K562 (cell line): ENCODE results near the gene LEUTX. TPM values are rescaled to one million over a fixed set of nuclear protein-coding genes. Genes with fewer than 3 reads are reported as not detected.
A peak's percentile ranks its signal among the peaks of the same experiment; 100 is the strongest.

Source experiments
- DMBX1 ChIP-seq: fragments of 250-450 bp; sonication (Bioruptor Pico); IDR thresholded peaks from 2 replicates; pipeline ENCODE4 v1.8.0; 2022; ENCODE audit warnings: inconsistent platforms, mild to moderate bottlenecking, moderate library complexity, borderline replicate concordance
- FUS ChIP-seq: fragments of 200-400 bp; formaldehyde crosslinking; optimal IDR thresholded peaks from 2 replicates; pipeline ENCODE3; 2017; ENCODE audit warnings: low read depth, low read length
- HEY1 ChIP-seq: fragments of 250-450 bp; sonication (Bioruptor Pico); IDR thresholded peaks from 2 replicates; pipeline ENCODE4 v1.5.0; 2020; ENCODE audit warnings: mild to moderate bottlenecking, moderate library complexity, borderline replicate concordance
- ILF3 ChIP-seq: fragments of 450-650 bp; IDR thresholded peaks from 2 replicates; pipeline ENCODE4 v1.6.1; 2018; ENCODE audit warnings: antibody characterized with exemption, mild to moderate bottlenecking, moderate library complexity, borderline replicate concordance
- JUND ChIP-seq, 2 experiments: IDR thresholded peaks; 2 replicates in 1 of 2; 3 replicates in 1 of 2; pipeline ENCODE4 v1.6.1; 2011; ENCODE audit warnings: borderline replicate concordance in 2 of 2, low read depth in 2 of 2, low read length in 2 of 2, improper control_type of control experiment in 1 of 2, missing biosample characterization in 1 of 2, missing genetic modification characterization in 1 of 2, missing genetic modification reagents in 1 of 2
- KLF10 ChIP-seq: fragments of 250-450 bp; sonication (Bioruptor Pico); IDR thresholded peaks from 2 replicates; pipeline ENCODE4 v1.6.1; 2021; ENCODE audit warnings: matching md5 sums
- MCM5 ChIP-seq: fragments of 450-650 bp; IDR thresholded peaks from 2 replicates; pipeline ENCODE4 v1.6.1; 2016; ENCODE audit warnings: low read depth
- MEF2A ChIP-seq: IDR thresholded peaks from 2 replicates; pipeline ENCODE4 v1.6.1; 2011; ENCODE audit warnings: low read depth, mild to moderate bottlenecking, low read length, moderate library complexity; ENCODE audit not compliant: control insufficient read depth
- MEF2D ChIP-seq: conservative IDR thresholded peaks from 2 replicates; pipeline ENCODE4 v1.6.1; 2016; ENCODE audit warnings: low read depth, missing genetic modification characterization, missing compliant biosample characterization
- MEIS2 ChIP-seq: fragments of 450-650 bp; IDR thresholded peaks from 2 replicates; pipeline ENCODE4 v1.6.1; 2014; ENCODE audit warnings: mild to moderate bottlenecking; ENCODE audit not compliant: partially characterized antibody
- NELFE ChIP-seq: IDR thresholded peaks from 2 replicates; pipeline ENCODE4 v1.6.1; 2011; ENCODE audit warnings: mild to moderate bottlenecking; ENCODE audit not compliant: insufficient read depth, insufficient read length
- NFATC3 ChIP-seq: fragments of 450-650 bp; IDR thresholded peaks from 2 replicates; pipeline ENCODE4 v1.6.1; 2017; ENCODE audit warnings: mild to moderate bottlenecking
- TRIM24 ChIP-seq, 2 experiments: fragments of 450-650 bp; IDR thresholded peaks; 2 replicates each; pipeline ENCODE4 v1.6.1; 2016
- ZNF174 ChIP-seq: fragments of 250-450 bp; sonication (Bioruptor Pico); IDR thresholded peaks from 2 replicates; pipeline ENCODE4 v1.4.0; 2020; ENCODE audit warnings: mild to moderate bottlenecking
- ZNF232 ChIP-seq: sonication (generic); formaldehyde crosslinking; IDR thresholded peaks from 2 replicates; pipeline ENCODE4 v1.8.0; 2022; ENCODE audit warnings: mild to moderate bottlenecking, missing genetic modification reagents
- ZNF408 ChIP-seq: fragments of 250-450 bp; sonication (Bioruptor Pico); IDR thresholded peaks from 2 replicates; pipeline ENCODE4 v1.4.0; 2020; ENCODE audit warnings: low read depth, mild to moderate bottlenecking, moderate library complexity
- ZNF830 ChIP-seq: fragments of 250-450 bp; sonication (Bioruptor Pico); IDR thresholded peaks from 2 replicates; pipeline ENCODE4 v1.5.0; 2021; ENCODE audit warnings: mild to moderate bottlenecking
- polyA plus RNA-seq, 8 experiments: library from polyadenylated mRNA; depleted of rRNA in 4 of 8; stranded (reverse) in 5 of 8; unstranded in 3 of 8; fragments of >200 nt; fragmentation: Nextera tagmentation in 2 of 8; fragmentation: Illumina TruSeq in 1 of 8; extraction: Ambion mirVana in 2 of 8; extraction: Trizol in 1 of 8; gene quantifications; 2 replicates each; pipeline versions ENCODE4 v1.2.1 to v1.2.3, GENCODE V29; 2011 to 2014; ENCODE audit warnings: inconsistent platforms in 1 of 8, missing spikeins in 1 of 8
- total RNA-seq, 7 experiments: library from RNA; depleted of rRNA in 6 of 7; stranded (reverse); fragments of >200 nt in 6 of 7; fragmentation: Illumina TruSeq in 2 of 7; extraction: Trizol in 2 of 7; gene quantifications; 2 replicates each; pipeline versions ENCODE4 v1.2.1 to v1.2.3, GENCODE V29; 2011 to 2021; ENCODE audit warnings: low replicate concordance in 1 of 7
- TF ChIP-seq, protein P1 (sequence below): fragments of 250-450 bp; sonication (Bioruptor Pico); IDR thresholded peaks from 2 replicates; pipeline ENCODE4 v1.9.0; 2021; ENCODE audit warnings: mild to moderate bottlenecking, inconsistent platforms
- TF ChIP-seq, protein P2 (sequence below), 2 experiments: fragments of 450-650 bp in 1 of 2; IDR thresholded peaks; 2 replicates each; pipeline ENCODE4 v1.6.1; 2011 to 2017; ENCODE audit warnings: low read depth in 2 of 2, antibody characterized with exemption in 1 of 2, borderline replicate concordance in 1 of 2, low read length in 1 of 2, mild to moderate bottlenecking in 1 of 2, mixed read lengths in 1 of 2; ENCODE audit not compliant: control insufficient read depth in 1 of 2
- TF ChIP-seq, protein P3 (sequence below): fragments of 250-450 bp; sonication (Bioruptor Pico); IDR thresholded peaks from 2 replicates; pipeline ENCODE4 v1.5.0; 2020; ENCODE audit warnings: mild to moderate bottlenecking

Gene LEUTX
- total and polyA plus RNA-seq, 9 of the 15 experiments (the other 6 are each of a cell fraction or from before 2014, with no cell fraction given): not detected

GRCh38 chr19:39833464-39834286 lies 55.0 kb downstream of the LEUTX start, which contains the start of gene DYRK1B (continued):
- TF ChIP-seq, protein P1, sequence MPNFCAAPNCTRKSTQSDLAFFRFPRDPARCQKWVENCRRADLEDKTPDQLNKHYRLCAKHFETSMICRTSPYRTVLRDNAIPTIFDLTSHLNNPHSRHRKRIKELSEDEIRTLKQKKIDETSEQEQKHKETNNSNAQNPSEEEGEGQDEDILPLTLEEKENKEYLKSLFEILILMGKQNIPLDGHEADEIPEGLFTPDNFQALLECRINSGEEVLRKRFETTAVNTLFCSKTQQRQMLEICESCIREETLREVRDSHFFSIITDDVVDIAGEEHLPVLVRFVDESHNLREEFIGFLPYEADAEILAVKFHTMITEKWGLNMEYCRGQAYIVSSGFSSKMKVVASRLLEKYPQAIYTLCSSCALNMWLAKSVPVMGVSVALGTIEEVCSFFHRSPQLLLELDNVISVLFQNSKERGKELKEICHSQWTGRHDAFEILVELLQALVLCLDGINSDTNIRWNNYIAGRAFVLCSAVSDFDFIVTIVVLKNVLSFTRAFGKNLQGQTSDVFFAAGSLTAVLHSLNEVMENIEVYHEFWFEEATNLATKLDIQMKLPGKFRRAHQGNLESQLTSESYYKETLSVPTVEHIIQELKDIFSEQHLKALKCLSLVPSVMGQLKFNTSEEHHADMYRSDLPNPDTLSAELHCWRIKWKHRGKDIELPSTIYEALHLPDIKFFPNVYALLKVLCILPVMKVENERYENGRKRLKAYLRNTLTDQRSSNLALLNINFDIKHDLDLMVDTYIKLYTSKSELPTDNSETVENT (CRISPR knock-in tag): no peak
- TF ChIP-seq ZNF232: no peak
- TF ChIP-seq ZNF408: no peak
- no peak for TF ChIP-seq KLF10 (CRISPR knock-in tag)
- no peak for TF ChIP-seq ZNF174 (CRISPR knock-in tag)
- TF ChIP-seq NELFE: no peak
- no peak for TF ChIP-seq JUND (IDR thresholded peaks at IDR 0.05; ENCODE audit: borderline replicate concordance, low read depth, low read length)
- TF ChIP-seq JUND (tag; IDR thresholded peaks at IDR 0.05; ENCODE audit: borderline replicate concordance, low read depth, low read length): no peak; the same call in 2 of the 3 replicates
- no peak for TF ChIP-seq NFATC3
- TF ChIP-seq, protein P2, sequence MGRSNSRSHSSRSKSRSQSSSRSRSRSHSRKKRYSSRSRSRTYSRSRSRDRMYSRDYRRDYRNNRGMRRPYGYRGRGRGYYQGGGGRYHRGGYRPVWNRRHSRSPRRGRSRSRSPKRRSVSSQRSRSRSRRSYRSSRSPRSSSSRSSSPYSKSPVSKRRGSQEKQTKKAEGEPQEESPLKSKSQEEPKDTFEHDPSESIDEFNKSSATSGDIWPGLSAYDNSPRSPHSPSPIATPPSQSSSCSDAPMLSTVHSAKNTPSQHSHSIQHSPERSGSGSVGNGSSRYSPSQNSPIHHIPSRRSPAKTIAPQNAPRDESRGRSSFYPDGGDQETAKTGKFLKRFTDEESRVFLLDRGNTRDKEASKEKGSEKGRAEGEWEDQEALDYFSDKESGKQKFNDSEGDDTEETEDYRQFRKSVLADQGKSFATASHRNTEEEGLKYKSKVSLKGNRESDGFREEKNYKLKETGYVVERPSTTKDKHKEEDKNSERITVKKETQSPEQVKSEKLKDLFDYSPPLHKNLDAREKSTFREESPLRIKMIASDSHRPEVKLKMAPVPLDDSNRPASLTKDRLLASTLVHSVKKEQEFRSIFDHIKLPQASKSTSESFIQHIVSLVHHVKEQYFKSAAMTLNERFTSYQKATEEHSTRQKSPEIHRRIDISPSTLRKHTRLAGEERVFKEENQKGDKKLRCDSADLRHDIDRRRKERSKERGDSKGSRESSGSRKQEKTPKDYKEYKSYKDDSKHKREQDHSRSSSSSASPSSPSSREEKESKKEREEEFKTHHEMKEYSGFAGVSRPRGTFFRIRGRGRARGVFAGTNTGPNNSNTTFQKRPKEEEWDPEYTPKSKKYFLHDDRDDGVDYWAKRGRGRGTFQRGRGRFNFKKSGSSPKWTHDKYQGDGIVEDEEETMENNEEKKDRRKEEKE (IDR thresholded peaks at IDR 0.05; ENCODE audit: borderline replicate concordance in 1 of 2, control insufficient read depth in 1 of 2, low read depth in 2 of 2, low read length in 1 of 2): no peak
- TF ChIP-seq DMBX1: 0 out of 2 replicates have a peak, but pooled peaks have one; percentile 40
- TF ChIP-seq ILF3: peak; percentile 31; the same call in 1 of the 2 replicates
- no peak for TF ChIP-seq TRIM24 (IDR thresholded peaks at IDR 0.05)
- TF ChIP-seq MEF2D (tag): peak; percentile 75; the same call in 1 of the 2 replicates
- TF ChIP-seq HEY1 (CRISPR knock-in tag): no peak
- no peak for TF ChIP-seq MCM5
- TF ChIP-seq, protein P3, sequence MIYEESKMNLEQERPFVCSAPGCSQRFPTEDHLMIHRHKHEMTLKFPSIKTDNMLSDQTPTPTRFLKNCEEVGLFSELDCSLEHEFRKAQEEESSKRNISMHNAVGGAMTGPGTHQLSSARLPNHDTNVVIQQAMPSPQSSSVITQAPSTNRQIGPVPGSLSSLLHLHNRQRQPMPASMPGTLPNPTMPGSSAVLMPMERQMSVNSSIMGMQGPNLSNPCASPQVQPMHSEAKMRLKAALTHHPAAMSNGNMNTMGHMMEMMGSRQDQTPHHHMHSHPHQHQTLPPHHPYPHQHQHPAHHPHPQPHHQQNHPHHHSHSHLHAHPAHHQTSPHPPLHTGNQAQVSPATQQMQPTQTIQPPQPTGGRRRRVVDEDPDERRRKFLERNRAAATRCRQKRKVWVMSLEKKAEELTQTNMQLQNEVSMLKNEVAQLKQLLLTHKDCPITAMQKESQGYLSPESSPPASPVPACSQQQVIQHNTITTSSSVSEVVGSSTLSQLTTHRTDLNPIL (CRISPR knock-in tag): no peak
- no peak for TF ChIP-seq FUS
- peak; percentile 80; the same call in 1 of the 2 replicates for TF ChIP-seq MEF2A
- TF ChIP-seq ZNF830: 0 out of 2 replicates have a peak, but pooled peaks have one; percentile 28
- no peak for TF ChIP-seq MEIS2
